Left colon (tissue), 2 donors: ENCODE results near the gene SLC10A1. TPM values are rescaled to one million over a fixed set of nuclear protein-coding genes. Genes with fewer than 3 reads are reported as not detected.
"Not testable (repeated sequence)": the region's sequence is repeated elsewhere in the genome, so short reads cannot be mapped to it uniquely, and the experiment has no call there.

Experiments
- ATAC-seq: fragments of 200-7000 bp; cut with Tn5 transposase; one replicate; pipeline ENCODE4 v1.9.1; 2020; ENCODE audit warnings: mild to moderate bottlenecking, moderate library complexity
- DNase-seq, 2 donors: peaks; one replicate each; pipeline ENCODE4 v3.0.0-alpha.2; 2020
- intact Hi-C, 2 donors: fragments of 100-400 bp; cut with DNase I in 1 of 2; cut with micrococcal nuclease in 1 of 2; formaldehyde crosslinking; loops; one replicate each; pipeline versions ENCODE4 v1.11.2 to v1.14.0; 2022; cut with DNase I, micrococcal nuclease
- long read RNA-seq: library from polyadenylated mRNA; unstranded; transcript quantifications from one replicate; pipeline ENCODE4 v2.0.0, GENCODE V29; 2021
- total RNA-seq, 2 donors: library from RNA; stranded (reverse); fragmentation: NEBNext Ultra II Directional; extraction: Animal tissue kit (Norgen Biotek cat#: 25700); gene quantifications; one replicate each; pipeline ENCODE4 v1.2.1, GENCODE V29; 2021
- donor health status: DM: no; HTN: no; CAD: no.
- donor health status: DM: yes; HTN: yes; CAD: no.

The SLC10A1 gene
- not detected for total RNA-seq
- long read RNA-seq = 0 reads

DNA sequence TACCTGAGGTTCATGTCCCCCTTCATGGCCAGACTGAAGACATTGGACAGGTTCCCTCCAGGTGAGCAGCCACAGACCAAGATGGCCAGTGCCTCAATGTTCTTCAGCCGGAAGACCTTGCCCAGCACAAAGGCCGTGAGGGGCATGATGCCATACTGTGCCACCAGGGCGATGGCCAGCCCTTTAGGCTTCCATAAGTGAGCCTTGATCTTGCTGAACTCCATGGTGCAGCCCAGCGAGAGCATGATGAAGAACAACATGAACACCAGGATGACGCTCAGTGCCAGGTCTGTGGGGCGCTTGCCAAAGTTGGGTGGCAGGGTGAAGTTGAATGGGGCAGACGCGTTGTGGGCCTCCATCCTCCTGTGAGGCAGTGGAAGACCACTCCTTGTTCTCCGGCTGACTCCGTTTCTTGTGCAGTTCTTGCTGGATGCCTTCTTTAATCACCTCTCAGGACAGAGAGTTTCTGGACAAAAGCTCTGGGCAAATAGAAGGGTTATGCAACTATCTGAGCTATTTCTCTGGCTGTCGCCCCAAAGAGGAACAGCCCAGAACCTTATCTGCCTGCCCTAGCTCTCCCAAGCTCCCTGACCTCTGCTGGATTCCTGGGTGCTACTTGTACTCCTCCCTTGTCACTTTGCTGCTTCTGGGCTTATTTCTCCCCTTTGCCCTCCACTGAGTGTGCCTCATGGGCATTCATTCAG is at the start of gene SLC10A1:
Gene SLC10A1 (minus strand): TSS at position 445 of the 704 bp plus-strand sequence. CDS start 86 bp downstream, at position 359.
- DNase-seq (no peak), ATAC-seq (no peak)
- intact Hi-C loops = no loop called here

- ATAC-seq (no peak), DNase-seq (no peak)
- intact Hi-C loops = no loop called here
Observed at GRCh38 chr14:69845787-69846186, 48.7 kb upstream of the SLC10A1 start.

DNA sequence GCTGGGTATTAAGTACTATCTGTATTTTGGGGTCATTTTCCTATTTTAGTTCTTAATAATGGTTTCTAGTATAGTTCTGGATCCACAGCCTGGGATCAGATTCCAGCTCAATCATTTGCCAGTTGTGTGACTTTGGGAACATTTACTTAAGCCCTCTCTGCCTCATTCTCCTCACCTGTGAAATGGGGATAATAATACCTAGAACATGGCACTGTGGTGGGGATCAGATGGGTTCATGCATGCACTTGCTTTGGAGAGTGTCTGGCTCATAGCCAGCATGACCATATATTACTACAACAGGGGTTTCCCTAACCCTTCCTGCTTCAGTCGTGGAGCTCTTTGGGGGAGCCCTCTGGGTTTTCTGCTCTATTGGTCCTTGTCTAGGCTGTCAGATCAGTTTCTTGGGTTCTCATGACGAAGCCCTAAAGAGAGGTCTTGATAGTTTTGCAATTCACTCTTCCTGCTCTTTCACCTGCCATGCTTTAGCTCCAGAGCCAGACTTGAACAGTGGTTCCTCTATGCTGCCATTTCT is 48.1 kb upstream of the SLC10A1 start:
- intact Hi-C loops = no loop called here
- no peak for DNase-seq
- ATAC-seq = no peak

DNA sequence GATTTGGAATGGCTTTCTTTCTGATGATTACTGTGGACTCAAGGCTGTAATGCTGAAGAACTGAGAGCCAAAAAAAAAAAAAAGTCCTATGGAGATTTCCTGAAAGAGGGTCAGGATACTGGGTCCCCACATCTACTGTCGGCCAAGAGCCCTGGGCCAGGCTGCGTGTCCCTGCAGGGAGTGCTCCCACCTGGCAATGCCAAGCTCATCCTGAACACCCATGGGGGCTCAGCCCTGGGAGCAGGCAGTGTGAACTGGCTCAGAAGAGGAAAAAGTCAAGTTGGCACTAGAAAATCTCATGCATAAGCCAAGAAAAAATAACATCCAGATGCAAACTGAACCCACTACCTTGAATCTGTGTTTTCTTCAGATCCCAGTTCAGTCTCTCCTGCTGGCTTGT is 47.1 kb upstream of the SLC10A1 start:
- intact Hi-C loops = no loop called here
- DNase-seq = no peak

DNA sequence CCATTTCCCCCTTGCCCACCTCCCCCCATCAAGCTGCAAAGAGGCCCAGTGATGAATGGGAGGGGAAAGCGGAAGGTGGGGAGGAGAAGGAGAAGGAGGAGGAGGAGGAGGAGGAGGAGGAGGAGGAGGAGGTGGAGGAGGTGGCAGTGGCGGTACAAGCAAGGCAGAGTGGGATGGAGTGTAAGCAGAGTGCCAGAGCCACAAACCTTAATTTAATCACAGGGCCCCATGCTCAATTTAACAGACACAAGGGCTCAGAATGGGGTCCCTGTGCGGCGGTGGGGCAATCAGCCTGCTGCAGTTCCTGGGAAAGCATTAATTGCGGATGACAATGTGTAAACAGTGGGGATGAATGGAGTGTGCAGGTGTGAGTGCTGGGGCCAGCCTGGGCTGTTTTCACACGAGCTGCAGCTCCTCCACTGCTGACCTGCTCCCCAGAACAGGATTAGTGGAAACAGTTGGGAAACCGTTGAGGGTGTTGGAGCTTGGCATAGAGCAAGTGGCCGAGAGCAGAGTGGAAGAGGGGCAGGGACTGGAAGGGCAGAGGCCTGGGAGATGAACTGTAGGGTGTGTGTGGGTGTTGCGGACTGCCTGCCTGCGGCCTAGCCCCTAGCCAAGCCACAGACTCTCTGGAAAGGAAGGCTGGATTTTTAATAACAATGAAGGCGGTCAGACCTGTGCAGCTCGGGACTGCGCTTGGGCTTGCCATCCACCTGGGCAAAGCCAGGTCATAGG is 45.8 kb upstream of the SLC10A1 start:
- intact Hi-C loops = no loop called here
- no peak for DNase-seq

More for the DNA sequence above, 47.1 kb upstream of the SLC10A1 start:
- no peak for ATAC-seq

DNA sequence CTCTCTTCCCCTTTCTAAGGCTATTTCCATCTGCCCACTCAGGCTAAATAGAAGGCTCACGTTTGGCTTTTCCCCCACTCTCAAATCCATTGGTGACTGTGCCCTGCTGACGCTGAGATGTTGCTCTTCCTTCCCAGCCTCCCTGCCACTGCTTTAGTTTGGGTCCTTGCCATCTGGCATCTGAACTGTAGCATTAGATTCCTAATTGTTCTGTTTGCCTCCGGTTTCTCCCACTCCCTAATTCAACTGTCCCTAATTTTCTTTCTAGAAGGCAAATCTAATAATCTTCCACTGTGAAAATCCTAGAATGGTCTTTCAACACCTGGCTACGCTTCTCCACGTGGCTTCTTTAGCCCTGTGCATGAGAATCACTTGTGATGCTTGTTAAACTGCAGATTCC is 44.6 kb upstream of the SLC10A1 start:
- ATAC-seq (no peak), DNase-seq (no peak)
- intact Hi-C loops = no loop called here

More for the DNA sequence above, 45.8 kb upstream of the SLC10A1 start:
- no peak for ATAC-seq

GRCh38 chr14:69839661-69840060 is 42.6 kb upstream of the SLC10A1 start:
- DNase-seq (no peak), ATAC-seq (no peak)
- intact Hi-C loops = no loop called here

DNA sequence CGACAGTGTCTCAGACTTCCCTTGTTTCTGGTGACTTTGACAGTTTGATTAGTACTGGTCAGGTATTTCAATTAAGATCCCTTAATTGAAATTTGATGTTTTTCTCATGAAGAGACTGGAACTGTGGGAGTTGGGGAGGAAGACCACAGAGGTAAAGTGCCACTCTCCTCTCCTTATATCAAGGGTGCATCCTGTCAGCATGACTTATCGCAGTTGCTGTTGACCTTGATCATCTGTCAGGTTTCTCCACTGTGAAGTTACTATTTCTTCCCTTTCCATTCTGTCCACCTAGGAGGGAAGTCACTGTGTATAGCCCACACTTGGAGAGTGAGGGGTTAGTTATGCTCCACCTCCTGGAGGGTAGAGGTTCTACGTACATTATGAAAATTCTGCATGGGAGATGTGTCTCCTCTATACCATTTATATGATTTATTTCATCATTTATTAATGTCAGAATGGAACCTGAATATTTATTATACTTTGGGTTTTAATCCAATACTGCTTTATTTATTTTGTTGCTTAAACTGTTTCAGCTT is 41.9 kb upstream of the SLC10A1 start:
- ATAC-seq (no peak), DNase-seq (no peak)
- intact Hi-C loops = no loop called here

DNA sequence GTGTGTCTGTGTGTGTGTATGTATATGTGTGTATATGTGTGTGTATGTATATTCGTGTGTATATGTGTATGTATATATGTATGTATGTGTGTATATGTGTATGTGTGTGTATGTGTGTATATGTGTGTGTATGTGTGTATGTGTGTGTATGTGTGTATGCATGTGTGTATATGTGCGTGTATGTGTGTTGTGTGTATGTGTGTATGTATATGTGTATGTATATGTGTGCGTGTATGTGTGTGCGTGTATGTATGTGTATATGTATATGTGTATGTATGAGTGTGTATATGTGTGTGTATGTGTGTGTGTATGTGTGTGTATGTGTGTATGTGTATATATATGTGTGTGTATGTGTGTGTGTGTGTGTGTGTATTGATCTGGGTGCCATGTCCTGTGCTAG is 31.8 kb upstream of the SLC10A1 start:
- no peak for ATAC-seq
- DNase-seq = no peak
- intact Hi-C loops = loop anchor here in 1 of 2 donors (10.0 kb wide), 1 partner anchor 206 kb away; no protein-coding TSS in a partner anchor

- ATAC-seq (no peak), DNase-seq (no peak)
- intact Hi-C loops = loop anchor here in 1 of 2 donors (10.0 kb wide), 1 partner anchor 206 kb away; no protein-coding TSS in a partner anchor
Observed at GRCh38 chr14:69828354-69828753, 31.3 kb upstream of the SLC10A1 start.

DNA sequence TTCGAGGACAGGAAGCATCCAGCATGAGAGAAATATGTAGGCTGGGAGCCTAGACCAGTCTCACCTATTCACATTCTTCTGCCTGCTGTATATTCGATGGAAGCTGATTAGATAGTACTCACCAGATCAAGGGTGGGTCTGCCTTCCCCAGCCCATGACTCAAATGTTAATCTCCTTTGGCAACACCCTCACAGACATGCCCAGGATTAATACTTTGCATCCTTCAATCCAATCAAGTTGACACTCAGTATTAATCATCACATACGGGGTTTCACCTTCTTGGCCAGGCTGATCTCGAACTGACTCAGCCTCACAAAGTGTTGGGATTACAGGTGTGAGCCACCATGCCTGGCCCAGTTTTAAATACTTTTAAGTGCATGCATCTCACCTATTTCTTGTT is 30.5 kb upstream of the SLC10A1 start:
- ATAC-seq = no peak

DNA sequence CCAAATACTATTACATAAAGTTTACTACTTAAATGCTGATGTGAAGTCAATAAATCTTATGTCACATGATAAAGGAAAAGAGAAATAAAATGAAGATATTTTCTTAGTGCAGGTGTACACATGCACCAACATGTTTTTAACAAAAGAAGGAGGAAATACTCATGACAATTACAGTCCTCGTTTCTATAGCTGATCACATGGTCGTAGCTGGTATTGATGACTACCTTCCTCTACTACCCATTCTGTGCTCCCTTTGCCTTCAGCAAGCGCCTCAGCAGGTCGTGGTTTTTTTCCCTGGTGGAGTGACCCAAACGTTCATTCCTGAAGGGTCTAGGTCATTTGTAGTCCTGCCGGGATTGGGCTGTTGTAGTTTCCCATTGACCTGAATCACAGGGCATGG is 25.4 kb upstream of the SLC10A1 start:
- ATAC-seq (no peak), DNase-seq (no peak)
- intact Hi-C loops = loop anchor here in 1 of 2 donors (10.0 kb wide), 1 partner anchor 212 kb away; no protein-coding TSS in a partner anchor

More for the DNA sequence above, 30.5 kb upstream of the SLC10A1 start:
- intact Hi-C loops = loop anchor here in 1 of 2 donors (10.0 kb wide), 1 partner anchor 207 kb away; no protein-coding TSS in a partner anchor
- no peak for DNase-seq

- ATAC-seq (no peak), DNase-seq (no peak)
- intact Hi-C loops = loop anchor here in 1 of 2 donors (10.0 kb wide), 1 partner anchor 214 kb away; no protein-coding TSS in a partner anchor
Observed at GRCh38 chr14:69820991-69821390, 23.9 kb upstream of the SLC10A1 start.

DNA sequence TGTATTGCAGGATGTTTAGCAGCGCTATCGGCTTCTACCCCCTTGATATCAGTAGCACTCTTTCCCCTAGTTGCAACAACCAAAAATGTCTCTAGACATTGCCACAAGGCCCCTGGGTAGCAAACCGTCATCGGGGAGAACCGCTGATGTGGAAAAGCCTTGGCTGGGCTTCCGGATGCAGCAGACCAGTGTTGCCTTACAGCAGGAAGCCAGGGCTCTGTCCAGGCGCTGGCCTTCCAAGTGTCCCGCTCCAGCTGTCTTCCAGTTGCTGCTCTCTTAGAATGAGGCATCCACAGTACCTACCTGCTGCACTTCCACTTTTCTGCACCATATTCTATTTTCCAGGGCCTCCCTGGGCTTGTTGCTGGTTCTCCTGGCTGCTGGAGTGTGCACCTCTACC is 22.6 kb upstream of the SLC10A1 start:
- ATAC-seq (no peak), DNase-seq (no peak)
- intact Hi-C loops = loop anchor here (2.0 to 10.0 kb wide), 2 partner anchors 207 to 215 kb away; no protein-coding TSS in a partner anchor

- ATAC-seq (peak; percentile 76), DNase-seq (peak in 1 of 2 donors; percentile 26)
- intact Hi-C loops = loop anchor here in 1 of 2 donors (2.0 kb wide), 1 partner anchor 208 kb away; no protein-coding TSS in a partner anchor
Observed at GRCh38 chr14:69818758-69819191, 21.7 kb upstream of the SLC10A1 start.

DNA sequence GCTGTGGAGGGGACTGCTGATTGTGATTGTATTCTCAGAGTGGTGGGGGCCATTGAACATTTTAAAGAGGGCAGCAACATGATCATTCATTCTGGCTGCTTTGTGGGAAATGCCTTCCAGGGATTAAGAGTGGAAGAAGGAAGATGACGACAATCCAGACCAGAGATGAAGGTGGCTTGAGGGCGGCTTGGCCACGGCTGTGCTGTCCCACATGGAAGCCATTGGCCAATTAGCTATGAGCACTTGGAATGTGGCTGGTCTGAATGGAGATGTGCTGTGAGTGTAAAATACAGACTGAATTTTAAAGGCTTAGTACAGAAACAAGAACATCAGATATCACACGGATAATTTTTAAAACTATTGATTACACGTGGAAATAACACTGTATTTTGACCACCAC is 19.2 kb upstream of the SLC10A1 start:
- ATAC-seq (no peak), DNase-seq (no peak)
- intact Hi-C loops = no loop called here

GRCh38 chr14:69815556-69815955 is 18.5 kb upstream of the SLC10A1 start:
- DNase-seq (no peak), ATAC-seq (no peak)
- intact Hi-C loops = no loop called here

DNA sequence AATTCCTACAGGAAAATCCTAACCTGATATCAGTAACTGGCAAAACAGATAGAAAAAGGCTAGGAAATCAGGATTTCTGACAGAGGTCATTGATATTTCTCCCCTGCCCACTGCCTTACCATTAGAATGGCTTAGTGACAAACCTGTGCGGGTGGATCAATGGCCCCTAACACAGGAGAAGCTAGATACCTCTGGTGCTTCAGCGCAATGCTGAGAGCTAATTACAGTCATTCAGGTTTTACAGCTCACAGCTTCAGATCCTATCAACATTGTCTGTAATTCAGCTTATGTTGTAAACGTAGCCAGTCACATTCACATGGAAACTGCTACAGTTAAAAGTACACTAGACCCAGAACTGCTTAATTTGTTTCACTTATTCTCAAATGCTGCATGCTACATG is 17.4 kb upstream of the SLC10A1 start:
- intact Hi-C loops = no loop called here
- ATAC-seq (peak; percentile 69), DNase-seq (no peak)

- ATAC-seq, DNase-seq, intact Hi-C loops: not testable (repeated sequence)
Observed at GRCh38 chr14:69813346-69813745, 16.3 kb upstream of the SLC10A1 start.
